RKO (cell line): Measurements from ENCODE around the gene DUSP22.

ENCODE experiments used
- DNase-seq: peaks from one replicate; pipeline ENCODE4 v3.0.0-alpha.2; 2016; ENCODE audit warnings: low spot score

DUSP22 gene

DNA sequence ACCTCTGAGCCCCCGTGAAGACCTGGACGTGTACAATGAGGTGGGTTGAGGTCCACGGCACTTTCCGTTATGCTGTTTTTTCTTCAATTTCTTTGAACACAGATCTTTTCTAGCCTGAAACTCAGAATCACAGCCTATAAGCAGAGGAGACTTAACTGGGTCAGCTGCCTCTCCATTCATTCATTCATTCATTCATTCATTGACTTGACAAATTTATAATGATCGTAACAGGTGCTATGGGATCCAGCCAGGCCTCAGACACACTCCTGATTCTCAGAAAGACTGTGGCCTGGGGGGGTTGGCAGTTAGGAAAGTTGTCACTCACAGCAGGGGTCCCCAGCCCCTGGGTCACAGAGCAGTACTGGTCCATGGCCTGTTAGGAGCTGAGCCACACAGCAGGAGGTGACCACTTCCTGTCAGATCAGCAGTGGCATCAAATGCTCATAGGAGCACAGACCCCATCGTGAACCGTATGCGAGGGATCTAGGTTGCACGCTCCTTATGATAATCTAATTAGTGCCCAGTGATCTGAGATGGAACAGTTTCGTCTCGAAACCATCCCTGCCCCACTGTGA lies 60.7 kb downstream of the DUSP22 start:
- DNase-seq = no peak

- no peak for DNase-seq
These were observed 61.6 kb downstream of the DUSP22 start for GRCh38 chr6:353642-354614.

DNA sequence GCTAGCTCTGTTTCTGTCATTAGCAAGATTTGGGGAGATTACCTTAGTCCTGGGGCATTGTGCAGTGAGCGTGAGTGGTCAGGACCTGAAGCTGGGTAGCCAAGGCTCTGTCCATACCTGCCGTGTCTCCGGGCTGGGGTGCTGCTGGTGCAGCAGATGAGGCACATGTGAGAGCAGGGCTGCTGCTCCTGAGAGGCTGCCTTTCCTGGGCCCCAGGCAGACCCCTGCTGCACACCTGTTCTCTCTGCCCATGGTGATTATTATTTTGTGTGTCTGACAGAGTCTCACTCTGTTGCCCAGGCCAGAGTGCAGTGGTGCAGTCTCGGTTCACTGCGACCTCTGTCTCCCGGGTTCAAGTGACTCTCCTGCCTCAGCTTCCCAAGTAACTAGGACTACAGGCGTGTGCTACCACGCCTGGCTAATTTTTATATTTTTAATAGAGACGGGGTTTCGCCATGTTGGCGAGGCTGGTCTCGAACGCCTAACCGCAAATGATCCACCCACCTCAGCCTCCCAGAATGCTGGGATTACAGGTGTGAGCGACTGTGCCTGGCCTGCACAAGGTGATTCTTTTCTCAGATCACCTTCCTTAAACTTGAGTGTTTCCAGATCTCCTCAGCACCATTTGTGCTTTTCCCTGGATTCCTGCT lies 62.5 kb downstream of the DUSP22 start:
- DNase-seq = no peak

- no peak for DNase-seq
These were observed 63.3 kb downstream of the DUSP22 start for GRCh38 chr6:355373-356208.

DNA sequence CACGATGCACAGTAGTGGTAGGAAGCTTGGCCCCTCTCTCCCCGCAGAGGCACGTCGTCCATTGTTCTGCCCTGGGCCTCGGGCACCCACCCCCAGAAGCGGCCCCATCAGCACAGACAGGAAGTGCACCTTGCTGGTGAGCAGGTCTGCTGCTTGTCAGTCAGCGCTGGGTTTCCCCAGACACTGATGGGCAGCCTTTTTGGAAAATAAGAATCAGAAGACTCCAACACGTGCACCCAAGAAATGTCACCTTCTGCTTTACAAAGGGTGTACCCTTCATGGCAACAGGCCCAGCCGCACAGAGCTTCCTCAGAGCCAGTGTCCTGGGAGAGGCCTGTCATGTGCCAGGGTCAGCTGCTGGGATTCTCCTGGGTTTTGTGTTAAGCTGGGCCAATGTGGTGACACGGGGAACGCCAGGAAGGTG lies 64.6 kb downstream of the DUSP22 start:
- no peak for DNase-seq

DNA sequence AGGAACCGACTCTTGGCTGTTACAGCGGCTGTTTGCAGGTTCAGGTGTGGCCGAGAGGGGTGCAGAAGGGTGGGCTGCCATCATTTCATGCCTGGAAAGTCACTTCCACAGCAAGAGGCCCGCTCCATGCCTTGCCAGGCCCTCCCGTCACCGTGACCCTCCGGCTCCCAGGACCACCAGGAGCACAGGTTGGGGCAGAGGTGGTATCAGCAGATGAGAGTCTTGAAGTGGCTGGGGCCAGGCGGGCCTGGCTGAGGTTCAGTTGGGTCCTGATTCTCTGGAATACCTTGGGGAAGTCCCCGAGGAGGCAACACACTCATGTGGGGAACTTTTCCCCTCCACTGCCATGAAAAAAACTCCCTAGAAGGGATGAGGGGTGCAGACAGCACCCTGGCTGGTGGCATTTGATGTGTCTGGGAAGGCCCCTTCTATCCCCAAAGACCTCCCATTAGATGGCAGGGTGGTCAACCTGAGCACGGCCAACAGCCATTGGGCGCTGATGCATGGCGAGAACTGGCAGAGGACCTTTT lies 65.0 kb downstream of the DUSP22 start:
- no peak for DNase-seq

DNA sequence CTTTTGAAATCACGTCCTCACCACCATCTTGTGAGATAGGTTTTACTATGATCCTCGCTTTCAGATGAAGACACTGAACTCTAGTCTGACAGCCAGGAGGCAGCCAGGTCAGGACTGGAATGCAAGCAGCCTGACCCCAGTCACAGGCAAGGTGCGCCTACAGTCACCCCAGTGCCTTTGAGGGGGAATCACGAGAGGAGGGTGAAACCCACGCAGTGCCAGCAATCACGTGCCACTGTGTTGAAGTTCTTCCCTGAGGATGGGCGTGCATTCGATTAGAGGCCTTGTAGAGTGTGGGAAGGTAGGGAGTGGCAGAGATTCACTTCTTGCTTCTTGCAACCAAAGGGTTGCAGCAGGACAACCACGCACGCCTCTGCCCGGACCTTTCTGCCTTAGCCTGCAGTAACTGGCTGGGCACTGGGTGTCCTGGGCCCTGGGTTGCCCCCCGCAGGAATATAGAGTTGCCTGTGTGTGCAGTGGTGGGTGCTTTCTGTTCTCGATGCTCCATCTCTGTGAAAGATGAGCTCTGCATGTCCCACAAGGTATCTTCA lies 65.6 kb downstream of the DUSP22 start:
- no peak for DNase-seq

DNA sequence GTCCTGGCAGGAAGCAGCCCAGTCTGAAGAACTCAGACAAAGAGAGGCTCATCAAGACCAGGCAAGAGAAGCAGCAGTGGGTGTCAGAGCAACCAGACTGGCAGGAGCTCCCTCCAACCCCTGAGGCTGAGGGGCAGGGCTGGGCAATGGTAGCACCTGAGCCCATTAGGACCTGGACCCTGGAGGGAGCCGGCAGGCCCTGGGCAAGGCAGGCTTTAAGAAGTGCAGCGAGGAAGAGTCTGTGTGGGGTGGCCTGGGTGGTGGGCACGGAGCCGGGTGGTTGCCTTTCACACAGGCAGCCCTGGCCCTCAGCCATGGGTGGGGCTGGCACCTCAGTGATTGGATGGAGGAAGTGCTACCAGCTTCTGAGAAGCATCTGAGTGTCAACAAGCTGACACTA lies 66.1 kb downstream of the DUSP22 start:
- no peak for DNase-seq

DNA sequence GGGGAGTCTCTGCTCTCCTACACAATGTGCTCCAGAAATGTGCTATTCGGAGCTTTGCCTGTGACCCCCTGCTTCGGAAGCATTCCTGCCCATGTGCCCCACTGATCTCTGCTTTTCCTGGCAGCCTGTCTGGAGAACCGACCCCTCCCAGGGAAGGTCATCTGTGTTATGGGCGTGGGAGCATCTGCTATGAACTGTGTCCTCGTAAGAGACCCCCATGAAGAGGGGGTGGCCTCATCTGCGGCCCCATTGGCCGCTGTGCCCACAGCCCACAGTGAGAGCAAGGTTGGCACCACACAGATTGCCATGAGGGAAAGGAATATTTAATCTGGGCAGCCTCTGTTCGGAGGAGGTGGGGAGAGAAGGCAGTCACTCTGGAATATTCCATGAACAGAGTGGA lies 66.6 kb downstream of the DUSP22 start:
- DNase-seq = no peak

DNA sequence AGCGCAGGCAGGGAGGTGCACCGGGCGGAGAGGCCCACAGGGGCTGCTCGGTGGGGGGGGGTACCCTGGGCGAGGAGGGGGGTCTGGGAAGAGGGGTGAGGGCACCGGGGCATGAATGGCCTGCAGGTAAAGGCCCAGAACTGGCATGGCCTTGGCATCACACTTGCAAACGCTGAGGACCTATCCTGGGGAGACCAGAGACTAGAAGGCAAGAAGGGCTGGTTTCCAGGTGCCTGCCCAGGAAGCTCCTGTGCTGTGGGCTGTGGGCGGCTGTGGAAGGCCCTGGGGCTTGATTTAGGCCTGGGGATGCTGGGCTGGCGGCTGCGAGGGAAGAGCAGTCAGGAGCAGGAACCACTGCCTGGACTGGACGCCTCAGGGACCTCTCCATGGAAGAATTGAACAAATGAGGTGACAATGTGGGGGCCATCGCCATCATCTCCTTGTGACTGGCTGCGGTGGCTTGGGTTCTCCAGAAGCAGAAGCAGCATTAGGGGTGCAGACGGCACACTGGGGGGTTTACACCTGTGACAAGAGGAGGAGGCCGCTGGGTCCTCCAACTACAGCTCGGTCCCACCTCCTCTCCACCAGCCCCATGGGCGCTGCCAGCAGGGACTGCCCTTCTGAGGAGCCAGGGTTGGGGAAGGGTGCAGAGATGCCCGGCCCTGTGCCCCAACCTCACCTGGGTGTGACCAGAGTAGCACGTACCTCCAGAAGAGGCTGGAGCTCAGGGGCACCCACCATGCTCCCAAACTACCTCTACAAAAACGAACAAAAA lies 67.2 kb downstream of the DUSP22 start:
- DNase-seq = no peak

DNA sequence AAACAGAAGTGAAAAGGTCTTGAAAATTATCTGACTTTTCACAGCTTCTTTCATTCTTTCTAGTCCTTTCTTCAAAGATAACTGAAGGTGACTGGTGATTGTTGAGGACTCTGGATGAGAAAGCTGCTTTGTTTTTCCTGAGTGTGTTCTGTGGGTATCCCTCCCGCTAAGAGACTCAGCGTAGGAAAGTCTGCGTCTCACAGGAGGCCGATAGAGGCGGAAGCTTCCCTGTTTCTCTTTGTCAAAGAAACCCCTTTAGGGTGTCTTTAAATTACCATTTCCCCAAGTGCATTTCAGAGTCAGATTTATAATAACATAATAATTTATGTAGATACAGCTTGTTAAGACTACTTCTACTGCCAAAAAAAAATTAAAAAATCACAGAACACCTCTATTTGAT lies 68.1 kb downstream of the DUSP22 start:
- DNase-seq = no peak

- DNase-seq = no peak
These were observed 68.6 kb downstream of the DUSP22 start for GRCh38 chr6:360764-361373.

DNA sequence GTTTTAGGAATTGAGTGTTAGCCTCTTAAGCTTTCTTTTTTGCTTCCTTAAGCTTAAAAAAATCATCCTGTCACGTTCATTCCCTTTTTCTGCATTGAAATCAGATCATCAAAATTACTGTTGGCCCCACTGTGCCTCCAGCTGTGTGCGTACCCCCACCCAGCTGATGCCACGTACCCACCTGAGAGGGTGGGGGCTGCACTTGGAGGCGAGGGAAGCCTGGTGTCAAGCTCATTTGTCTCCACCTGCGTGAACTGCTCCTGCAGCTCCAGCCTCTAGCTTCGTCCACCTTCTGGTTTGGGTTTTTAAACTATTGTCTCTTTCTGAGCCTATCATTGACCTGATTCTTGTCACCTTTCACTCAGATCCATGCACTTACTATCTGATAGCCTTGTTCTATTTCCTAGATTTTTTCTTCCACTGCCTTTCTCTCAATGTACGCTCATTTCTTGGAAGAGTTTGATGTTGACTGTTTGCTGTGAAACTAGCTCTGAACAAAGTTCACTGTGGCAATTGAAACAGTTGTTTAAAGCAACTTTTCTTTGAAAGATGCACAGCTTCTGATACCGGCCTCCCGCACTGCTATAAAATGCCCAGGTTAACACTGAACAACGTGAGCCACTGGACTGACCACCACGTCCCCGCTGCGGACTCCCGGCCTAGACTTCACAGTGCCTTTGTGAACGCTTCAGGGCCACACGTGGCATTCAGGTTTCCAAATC lies 69.3 kb downstream of the DUSP22 start:
- no peak for DNase-seq

GRCh38 chr6:362231-362923 lies 70.1 kb downstream of the DUSP22 start:
- DNase-seq = no peak

- DNase-seq = no peak
These were observed 70.6 kb downstream of the DUSP22 start for GRCh38 chr6:362924-363249.

GRCh38 chr6:363291-363690 lies 71.0 kb downstream of the DUSP22 start:
- no peak for DNase-seq

DNA sequence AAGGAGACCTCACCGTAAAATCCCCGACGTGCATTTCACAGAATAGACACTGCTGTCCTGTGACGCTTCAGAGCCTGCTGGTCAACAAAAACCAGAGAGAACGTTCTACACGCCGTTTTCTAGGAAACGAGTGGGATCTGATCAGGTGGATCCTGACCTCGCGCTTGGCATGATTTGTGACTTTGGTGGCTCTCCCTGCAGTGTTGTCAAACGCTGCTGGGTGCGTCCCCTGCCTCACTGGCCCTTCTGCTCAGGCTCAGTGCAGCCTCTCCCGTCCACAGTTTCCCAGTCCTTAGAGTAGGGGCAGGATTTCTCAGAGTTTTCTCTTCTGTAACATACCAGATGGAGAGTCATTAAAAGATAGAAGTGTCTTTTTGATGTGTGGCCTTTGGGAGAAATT lies 71.6 kb downstream of the DUSP22 start:
- DNase-seq = no peak

GRCh38 chr6:364609-365540 lies 72.6 kb downstream of the DUSP22 start:
- DNase-seq = no peak
